ENCODE results near the gene CEP128.

The CEP128 gene

GRCh38 chr14:80941241-80942185, at the start of gene CEP128:
Gene CEP128, minus strand, starts transcription at chr14:80941738.
- DNase-seq (ENCODE audit: low read depth in 2 of 2): peak; percentile 69

GRCh38 chr14:80988735-80989429, 47.3 kb upstream of the CEP128 start:
- DNase-seq (ENCODE audit: low read depth in 2 of 2): no peak

GRCh38 chr14:80988192-80988591, 46.7 kb upstream of the CEP128 start:
- DNase-seq (ENCODE audit: low read depth in 2 of 2): no peak

- peak in 1 of 2 donors; percentile 36 for DNase-seq (ENCODE audit: low read depth in 2 of 2)
These were observed 45.9 kb upstream of the CEP128 start for GRCh38 chr14:80987235-80988032.

DNA sequence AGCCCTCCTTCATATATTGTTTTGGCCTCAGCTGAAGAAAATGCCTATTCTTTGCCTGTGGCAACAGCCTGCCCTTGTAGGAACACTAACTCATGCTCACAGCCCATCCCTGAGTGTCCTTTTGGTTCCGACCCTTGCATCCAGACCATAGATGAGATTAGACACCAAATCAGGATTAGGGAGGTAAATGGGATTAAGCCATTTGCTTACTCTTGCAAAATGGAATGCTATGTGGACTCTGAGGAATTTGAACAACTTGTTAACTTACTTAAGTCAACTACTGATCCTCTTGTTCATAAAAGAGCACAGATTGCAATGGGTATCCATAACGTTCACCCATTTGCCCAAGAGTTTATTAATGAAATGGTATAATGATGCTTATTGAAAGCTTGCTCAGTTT, 41.2 kb upstream of the CEP128 start:
- no peak for DNase-seq (ENCODE audit: low read depth in 2 of 2)

- DNase-seq (ENCODE audit: low read depth in 2 of 2): no peak
These were observed 40.1 kb upstream of the CEP128 start for GRCh38 chr14:80981673-80982072.

DNA sequence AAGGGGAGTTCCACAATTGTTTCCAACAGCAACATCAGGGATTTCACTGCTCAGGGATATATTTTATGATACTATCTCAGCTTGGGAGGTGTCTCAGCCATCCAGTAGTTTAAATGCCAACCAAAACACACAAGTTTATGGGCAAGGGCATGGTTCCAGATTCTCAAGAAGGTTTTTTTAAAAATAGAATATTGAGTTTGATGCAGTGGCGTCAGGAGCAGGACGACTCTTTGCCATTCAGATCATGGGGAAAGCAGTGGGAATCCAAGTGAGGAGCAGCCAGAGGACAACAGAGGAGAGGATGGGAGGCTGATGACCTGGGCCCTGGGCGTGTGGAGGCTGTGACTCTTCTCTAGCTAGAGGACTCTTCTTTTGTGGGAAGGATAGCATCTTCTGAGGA, 39.6 kb upstream of the CEP128 start:
- no peak for DNase-seq (ENCODE audit: low read depth in 2 of 2)

GRCh38 chr14:80979951-80980350, 38.4 kb upstream of the CEP128 start:
- no peak for DNase-seq (ENCODE audit: low read depth in 2 of 2)

- no peak for DNase-seq (ENCODE audit: low read depth in 2 of 2)
These were observed 36.9 kb upstream of the CEP128 start for GRCh38 chr14:80978403-80978802.

GRCh38 chr14:80977221-80977620, 35.7 kb upstream of the CEP128 start:
- no peak for DNase-seq (ENCODE audit: low read depth in 2 of 2)

DNA sequence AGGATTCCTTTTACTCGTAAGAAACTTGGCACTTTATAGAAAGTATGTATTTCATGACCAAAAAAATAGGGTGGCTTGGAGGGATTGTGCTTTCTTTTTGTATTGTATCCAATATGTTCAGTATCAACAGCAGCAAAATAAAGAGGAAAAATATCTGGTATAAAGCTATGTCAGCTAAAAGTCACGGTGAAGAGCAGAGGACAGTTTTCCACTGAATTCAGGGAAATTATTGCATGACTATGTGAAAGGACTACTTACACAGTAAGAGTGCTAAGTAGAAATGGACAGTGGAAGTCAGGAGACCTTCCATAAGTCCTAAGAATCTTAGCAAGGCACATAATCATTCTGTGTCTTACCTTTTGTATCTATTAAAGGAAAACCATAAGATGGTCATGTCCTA, 33.1 kb upstream of the CEP128 start:
- DNase-seq (ENCODE audit: low read depth in 2 of 2): no peak

GRCh38 chr14:80973931-80974641, 32.5 kb upstream of the CEP128 start:
- no peak for DNase-seq (ENCODE audit: low read depth in 2 of 2)

DNA sequence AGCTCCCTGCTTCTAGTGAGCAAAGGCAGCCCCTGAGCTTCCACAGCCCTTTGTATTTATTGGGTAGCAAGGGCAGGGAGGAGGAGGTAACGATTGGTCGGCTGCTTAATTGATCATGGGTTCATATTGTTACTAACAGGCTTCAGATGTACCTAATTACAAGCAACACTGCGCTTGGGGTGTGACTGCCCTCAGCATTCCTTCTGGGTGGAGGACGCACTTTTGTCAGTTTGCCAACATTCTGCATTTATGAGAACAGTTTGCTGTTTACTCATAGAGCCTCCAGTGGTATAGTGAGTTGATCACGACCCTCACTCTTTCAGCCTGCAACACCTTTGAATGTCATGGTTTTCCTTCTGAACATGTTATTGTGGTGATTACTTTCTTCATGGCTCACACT, 23.5 kb upstream of the CEP128 start:
- no peak for DNase-seq (ENCODE audit: low read depth in 2 of 2)

DNA sequence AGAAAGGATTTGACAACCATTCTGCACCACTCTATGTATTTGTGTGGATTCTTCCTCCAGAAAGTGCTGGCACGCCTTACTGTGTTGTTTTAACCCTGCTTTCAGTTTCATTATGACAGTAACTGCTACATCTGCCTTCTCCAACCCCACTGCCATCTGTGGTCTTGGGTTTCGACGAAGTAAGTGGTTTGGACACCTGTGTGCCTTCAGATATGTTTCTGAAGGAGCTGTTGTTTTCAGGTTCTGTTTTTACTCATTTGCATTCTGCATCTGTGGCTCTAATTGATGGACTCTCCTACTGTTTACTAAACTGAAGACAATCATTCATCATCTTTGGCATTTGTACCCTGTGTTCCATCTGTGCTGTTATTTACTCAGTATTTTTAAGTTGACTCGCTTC, 18.0 kb upstream of the CEP128 start:
- peak in 1 of 2 donors; percentile 34 for DNase-seq (ENCODE audit: low read depth in 2 of 2)

DNA sequence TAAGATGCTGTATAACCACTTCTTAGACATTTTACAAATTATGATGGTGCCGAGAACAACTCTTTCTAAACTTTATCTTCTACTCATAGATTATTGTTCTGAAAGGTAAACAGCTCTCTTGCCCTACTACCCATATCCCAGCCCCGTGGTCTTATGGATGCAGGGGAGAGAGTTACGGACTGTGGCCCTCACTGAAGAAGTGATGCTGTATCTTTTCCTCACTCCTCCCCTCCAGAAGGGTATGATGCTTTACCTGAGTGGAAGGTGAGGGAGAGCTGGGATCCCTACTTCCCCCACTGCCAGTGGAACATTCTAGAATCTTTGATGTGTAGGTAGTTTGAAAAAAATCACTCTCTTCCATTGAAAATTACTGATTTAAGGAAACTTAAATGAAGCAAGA, 17.4 kb upstream of the CEP128 start:
- no peak for DNase-seq (ENCODE audit: low read depth in 2 of 2)

DNA sequence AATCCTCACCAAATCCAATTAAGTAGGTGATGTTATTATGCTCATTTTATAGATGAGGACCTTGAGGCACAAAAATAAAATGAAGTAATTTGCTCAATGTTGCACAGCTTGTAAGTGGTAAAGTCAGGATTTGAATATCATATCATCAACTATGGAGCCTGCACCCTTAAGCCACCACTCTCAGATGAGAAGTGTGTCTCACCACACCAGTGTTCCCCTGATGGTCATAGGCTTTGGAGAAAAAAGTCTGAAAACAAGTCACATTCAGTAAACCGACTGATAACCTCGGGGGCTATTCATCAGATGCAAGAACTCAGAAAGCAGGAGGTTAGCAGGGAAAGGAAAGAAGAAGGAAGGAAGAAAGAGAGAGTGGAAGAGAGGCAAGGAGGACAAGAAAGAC, 16.7 kb upstream of the CEP128 start:
- no peak for DNase-seq (ENCODE audit: low read depth in 2 of 2)

DNA sequence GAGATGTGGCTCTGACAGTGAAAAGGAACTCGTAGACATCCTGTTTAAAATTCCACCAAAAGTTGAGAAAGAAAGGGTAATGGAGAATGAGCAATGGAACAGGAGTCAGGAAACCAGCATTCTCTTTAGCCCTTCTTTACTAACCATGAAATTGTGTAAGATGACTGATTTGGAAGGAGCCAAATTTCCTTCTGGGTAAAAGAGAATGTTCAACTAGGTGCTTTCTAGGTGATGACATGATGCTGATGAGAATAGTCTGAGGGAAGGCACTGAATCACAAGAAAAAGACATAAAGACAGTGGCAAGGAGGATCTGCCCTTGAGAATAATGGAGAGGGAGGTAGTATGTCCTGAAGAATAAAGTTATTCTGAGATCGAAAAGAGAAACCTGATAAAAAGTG, 16.1 kb upstream of the CEP128 start:
- no peak for DNase-seq (ENCODE audit: low read depth in 2 of 2)

DNA sequence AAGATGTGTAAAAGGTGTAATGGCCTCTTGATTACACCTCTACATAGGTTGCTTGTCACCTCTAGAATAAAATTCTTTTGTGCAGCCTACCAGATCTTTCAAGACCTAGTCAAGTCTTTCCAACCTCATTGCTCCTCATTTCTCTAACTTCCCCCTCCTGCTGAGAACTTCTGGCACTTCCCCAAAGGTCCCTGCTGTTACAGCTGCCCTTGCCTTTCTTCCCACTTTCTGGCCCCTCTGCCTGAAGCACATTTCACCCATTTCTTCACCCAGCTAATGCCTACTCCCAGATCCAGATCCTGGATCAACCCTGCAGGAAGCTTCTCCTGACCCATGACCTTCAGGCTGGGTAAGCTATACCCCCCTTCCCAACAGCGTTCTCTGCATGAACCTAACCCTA, 15.4 kb upstream of the CEP128 start:
- DNase-seq (ENCODE audit: low read depth in 2 of 2): no peak

GRCh38 chr14:80956102-80956501, 14.6 kb upstream of the CEP128 start:
- no peak for DNase-seq (ENCODE audit: low read depth in 2 of 2)

DNA sequence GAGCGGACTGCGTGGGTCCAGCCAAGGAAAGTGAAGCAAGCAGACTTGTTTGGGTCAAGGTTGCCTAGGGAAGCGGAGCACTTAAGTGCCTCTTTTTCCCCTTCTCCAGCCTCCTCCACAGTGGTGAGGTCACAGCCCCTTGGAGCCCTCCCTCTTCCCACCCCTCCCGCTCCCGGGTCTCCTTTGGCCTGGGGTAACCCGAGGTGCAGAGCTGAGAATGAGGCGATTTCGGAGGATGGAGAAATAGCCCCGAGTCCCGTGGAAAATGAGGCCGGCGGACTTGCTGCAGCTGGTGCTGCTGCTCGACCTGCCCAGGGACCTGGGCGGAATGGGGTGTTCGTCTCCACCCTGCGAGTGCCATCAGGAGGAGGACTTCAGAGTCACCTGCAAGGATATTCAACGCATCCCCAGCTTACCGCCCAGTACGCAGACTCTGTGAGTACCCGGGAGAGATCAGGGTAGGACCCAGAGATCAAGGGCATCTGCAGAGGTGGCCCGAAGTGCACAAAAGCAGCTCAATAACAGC, 13.9 kb upstream of the CEP128 start, which contains the start of gene TSHR:
TSHR (plus strand) TSS at position 206 of the 526 bp plus-strand sequence; CDS start at position 266, 60 bp downstream.
- no peak for DNase-seq (ENCODE audit: low read depth in 2 of 2)

- peak; percentile 23 to 31 for DNase-seq (ENCODE audit: low read depth in 2 of 2)
These were observed 13.3 kb upstream of the CEP128 start for GRCh38 chr14:80954687-80955299.

Measured in stimulated activated CD8-positive, alpha-beta memory T cell treated with anti-CD3 and anti-CD28 coated beads, Interleukin-15, amount 100 ng/mL, for 4 hours (primary cell).